ENCODE measurements around the gene ZBTB48. TPM values are rescaled to one million over a fixed set of nuclear protein-coding genes. Genes with fewer than 3 reads are reported as not detected.
A peak's percentile ranks its signal among the peaks of the same experiment; 100 is the strongest.

Gene ZBTB48
- total and polyA plus RNA-seq, 2 donors from 2014 or later: 27.1 to 45.5 TPM

- Histone ChIP-seq H3K4me1 (ENCODE audit: control insufficient read depth in 2 of 3, insufficient read depth in 2 of 3, low read depth in 1 of 3, low read length in 3 of 3) (no peaks in the 10 kb centered on the region), H3K4me3 (ENCODE audit: low read length in 3 of 3) (peak within 1 kb of the TSS; percentile 87 to 94 (median 90)), H3K36me3 (ENCODE audit: control insufficient read depth in 2 of 3, insufficient read depth in 3 of 3, low read length in 3 of 3) (peaks cover 0 to 4% (median 0%) of the 10 kb centered on the region in 3 donors), H3K9me3 (ENCODE audit: control insufficient read depth in 2 of 3, insufficient read depth in 1 of 3, low read length in 3 of 3) (no peaks in the 10 kb centered on the region), H3K27me3 (ENCODE audit: control insufficient read depth, insufficient read depth, low read length) (no peaks in the 10 kb centered on the region), H3K27ac (ENCODE audit: low read depth in 2 of 2, low read length in 2 of 2) (peak within 1 kb of the TSS; percentile 96 to 97), H3K9ac (ENCODE audit: low read length in 3 of 3) (peak within 1 kb of the TSS; percentile 81 to 95 (median 85))
- intact Hi-C loops (cut with DNase I): no loop called here
- no peak for TF ChIP-seq CTCF (IDR thresholded peaks at IDR 0.05; ENCODE audit: borderline replicate concordance, extremely low read depth, insufficient read depth)
- FAIRE-seq: no peak
- DNase-seq: peak; percentile 99 to 100 (median 100)
These were observed 33.7 kb downstream of the ZBTB48 start, which contains the start of gene PHF13 for GRCh38 chr1:6613361-6614018. PHF13 (plus strand) TSS chr1:6613731; CDS start chr1:6614067, 336 bp downstream.

- TF ChIP-seq CTCF (IDR thresholded peaks at IDR 0.05; ENCODE audit: borderline replicate concordance, extremely low read depth, insufficient read depth): no peak
- Histone ChIP-seq H3K9me3 (ENCODE audit: control insufficient read depth in 2 of 3, insufficient read depth in 1 of 3, low read length in 3 of 3) (no peaks in the 10 kb centered on the region), H3K4me3 (ENCODE audit: low read length in 3 of 3) (peak overlapping the region in 1 of 3 donors; percentile 64), H3K36me3 (ENCODE audit: control insufficient read depth in 2 of 3, insufficient read depth in 3 of 3, low read length in 3 of 3) (peaks cover 0 to 8% (median 0%) of the 10 kb centered on the region in 3 donors), H3K27ac (ENCODE audit: low read depth in 2 of 2, low read length in 2 of 2) (peak overlapping the region; percentile 90 to 93), H3K9ac (ENCODE audit: low read length in 3 of 3) (peak overlapping the region in 2 of 3 donors; percentile 32 to 61), H3K27me3 (ENCODE audit: control insufficient read depth, insufficient read depth, low read length) (no peaks in the 10 kb centered on the region), H3K4me1 (ENCODE audit: control insufficient read depth in 2 of 3, insufficient read depth in 2 of 3, low read depth in 1 of 3, low read length in 3 of 3) (no peaks in the 10 kb centered on the region)
- intact Hi-C loops (cut with DNase I): no loop called here
- FAIRE-seq: no peak
- DNase-seq: peak; percentile 56 to 91 (median 81)
These were observed 34.5 kb downstream of the ZBTB48 start for GRCh38 chr1:6614019-6614928.

- DNase-seq: peak in 2 of 5 donors; percentile 39 to 81
- Histone ChIP-seq H3K9me3 (ENCODE audit: control insufficient read depth in 2 of 3, insufficient read depth in 1 of 3, low read length in 3 of 3) (no peaks in the 10 kb centered on the region), H3K4me1 (ENCODE audit: control insufficient read depth in 2 of 3, insufficient read depth in 2 of 3, low read depth in 1 of 3, low read length in 3 of 3) (no peaks in the 10 kb centered on the region), H3K27ac (ENCODE audit: low read depth in 2 of 2, low read length in 2 of 2) (peak overlapping the region; percentile 32 to 67), H3K27me3 (ENCODE audit: control insufficient read depth, insufficient read depth, low read length) (no peaks in the 10 kb centered on the region), H3K4me3 (ENCODE audit: low read length in 3 of 3) (peak overlapping the region; percentile 37 to 63 (median 52)), H3K36me3 (ENCODE audit: control insufficient read depth in 2 of 3, insufficient read depth in 3 of 3, low read length in 3 of 3) (peaks cover 2 to 15% (median 2%) of the 10 kb centered on the region in 3 donors), H3K9ac (ENCODE audit: low read length in 3 of 3) (peak overlapping the region in 2 of 3 donors; percentile 17 to 29)
- intact Hi-C loops (cut with DNase I): no loop called here
- no peak for FAIRE-seq
- TF ChIP-seq CTCF (IDR thresholded peaks at IDR 0.05; ENCODE audit: borderline replicate concordance, extremely low read depth, insufficient read depth): no peak
These were observed 35.4 kb downstream of the ZBTB48 start for GRCh38 chr1:6614929-6615785.

Data from kidney (tissue), 14 donors.